ENCODE results near the gene GPR4. TPM values are rescaled to one million over a fixed set of nuclear protein-coding genes. Genes with fewer than 3 reads are reported as not detected.

The GPR4 gene
- total and polyA plus RNA-seq, 2 of the 8 experiments (the other 6 are each of a cell fraction or from before 2014, with no cell fraction given): 0.19 to 0.39 TPM

- no peak overlapping the region for H4K5ac ChIP-seq (ENCODE audit: insufficient read length, low read depth, low read length)
- H3K4me1 ChIP-seq (replicated peaks in 1 of 4; ENCODE audit: control insufficient read depth in 3 of 4, insufficient read depth in 4 of 4, low read length in 3 of 4): no peaks in the 10 kb centered on the region; a peak in 1 of 7 replicates
- H2AK5ac ChIP-seq (ENCODE audit: low read depth, low read length): no peak overlapping the region
- H3K56ac ChIP-seq (replicated peaks; ENCODE audit: insufficient read length, low read depth, low read length): no peak overlapping the region
- no peak overlapping the region for H2BK15ac ChIP-seq (ENCODE audit: low read length)
- no peak overlapping the region for H4K91ac ChIP-seq (replicated peaks; ENCODE audit: insufficient read length, low read length)
- H3K4ac ChIP-seq (replicated peaks; ENCODE audit: insufficient read length, low read depth, low read length): no peak overlapping the region
- no peaks in the 10 kb centered on the region for H3K27me3 ChIP-seq (replicated peaks in 1 of 4; ENCODE audit: control insufficient read depth in 3 of 4, extremely low read depth in 1 of 4, insufficient read depth in 3 of 4, low read length in 3 of 4)
- no peak overlapping the region for H3K27ac ChIP-seq (ENCODE audit: low read depth, low read length)
- H3K14ac ChIP-seq (ENCODE audit: insufficient read length): no peak overlapping the region
- no peak overlapping the region for H3K4me2 ChIP-seq (ENCODE audit: insufficient read depth in 1 of 2, low read depth in 2 of 2, low read length in 2 of 2)
- WGBS, 2 experiments (ENCODE audit: extremely low coverage in 1 of 2, insufficient coverage in 1 of 2, insufficient read length in 1 of 2, insufficient replicate concordance in 2 of 2, low coverage in 1 of 2, low lambda C conversion rate in 2 of 2, missing lambda C conversion rate in 1 of 2): 87% methylated on average over 1 of the region's 1 CpG; no CpG with 5 or more reads in 1 of the 2 experiments
- H2AFZ ChIP-seq (ENCODE audit: low read length): no peak overlapping the region
- H2BK20ac ChIP-seq (ENCODE audit: low read length): no peak overlapping the region
- no peak overlapping the region for H2BK12ac ChIP-seq (ENCODE audit: low read depth, low read length)
- FAIRE-seq: no peak
- no peak overlapping the region for H2BK120ac ChIP-seq (replicated peaks; ENCODE audit: low read depth, low read length)
- no peaks in the 10 kb centered on the region for H3K79me2 ChIP-seq (ENCODE audit: control insufficient read depth in 1 of 2, insufficient read depth in 2 of 2, low read length in 2 of 2)
- no peaks in the 10 kb centered on the region for H4K20me1 ChIP-seq (replicated peaks in 1 of 2; ENCODE audit: control insufficient read depth in 1 of 2, insufficient read depth in 2 of 2, low read length in 2 of 2)
- no peak overlapping the region for H2BK5ac ChIP-seq (ENCODE audit: low read depth, low read length)
- CTCF ChIA-PET (ENCODE audit: partially characterized antibody): interaction anchor here (1.4 kb wide), 1 partner anchor 18 kb away, joined by 7 read pairs; no protein-coding TSS in a partner anchor
- no peaks in the 10 kb centered on the region for H3K79me1 ChIP-seq (ENCODE audit: low read depth, low read length)
- H3K9ac ChIP-seq (replicated peaks in 1 of 4; ENCODE audit: extremely low read depth in 1 of 4, low read depth in 3 of 4, low read length in 3 of 4): no peak overlapping the region
- H3K18ac ChIP-seq (ENCODE audit: extremely low read depth, low read length): no peak overlapping the region
- no peak overlapping the region for H3K23ac ChIP-seq (ENCODE audit: insufficient read length)
- POLR2A ChIA-PET (ENCODE audit: partially characterized antibody): interaction anchor here (0.8 kb wide), 1 partner anchor 17 kb away, joined by 3 read pairs; no protein-coding TSS in a partner anchor
- peaks cover 4% of the 10 kb centered on the region; the same call in 1 of the 2 replicates for H3K23me2 ChIP-seq (ENCODE audit: low read depth, low read length)
- no peak overlapping the region for H4K8ac ChIP-seq (ENCODE audit: extremely low read depth, insufficient read depth, low read length)
- no peak overlapping the region for H3K4me3 ChIP-seq (ENCODE audit: extremely low read depth in 1 of 4, insufficient read depth in 2 of 4, low read depth in 3 of 4, low read length in 4 of 4)
- H3K9me3 ChIP-seq (ENCODE audit: insufficient read depth in 2 of 2, low read depth in 1 of 2, low read length in 1 of 2): no peaks in the 10 kb centered on the region
- no peaks in the 10 kb centered on the region; a peak in 2 of 8 replicates for H3K36me3 ChIP-seq (ENCODE audit: control insufficient read depth in 2 of 4, insufficient read depth in 4 of 4, low read length in 3 of 4)
- no peak for DNase-seq (ENCODE audit: low read depth in 1 of 2, low spot score in 2 of 2)
- no peak for TF ChIP-seq CEBPB (IDR thresholded peaks at IDR 0.05; ENCODE audit: low read depth, low read length)
- no peak for TF ChIP-seq MAX (IDR thresholded peaks at IDR 0.05)
- TF ChIP-seq JUN (IDR thresholded peaks at IDR 0.05; ENCODE audit: low read depth, low read length): no peak
- no peak for TF ChIP-seq FOSL1 (IDR thresholded peaks at IDR 0.05; ENCODE audit: insufficient read depth, low read depth, low read length)
- TF ChIP-seq, protein P1, sequence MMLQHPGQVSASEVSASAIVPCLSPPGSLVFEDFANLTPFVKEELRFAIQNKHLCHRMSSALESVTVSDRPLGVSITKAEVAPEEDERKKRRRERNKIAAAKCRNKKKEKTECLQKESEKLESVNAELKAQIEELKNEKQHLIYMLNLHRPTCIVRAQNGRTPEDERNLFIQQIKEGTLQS (IDR thresholded peaks at IDR 0.05; ENCODE audit: insufficient read depth, low read depth, low read length): no peak
- TF ChIP-seq EZH2 (IDR thresholded peaks at IDR 0.05; ENCODE audit: low read depth, low read length, severe bottlenecking): no peak
- TF ChIP-seq BRCA1 (IDR thresholded peaks at IDR 0.05; ENCODE audit: low read depth, low read length): no peak
- TF ChIP-seq SP1 (IDR thresholded peaks at IDR 0.05; ENCODE audit: low read depth, low read length): no peak
- no peak for TF ChIP-seq TEAD4 (IDR thresholded peaks at IDR 0.05; ENCODE audit: low read depth, low read length)
- no peak for TF ChIP-seq TCF12 (IDR thresholded peaks at IDR 0.05; ENCODE audit: low read depth, low read length)
- no peak for TF ChIP-seq EP300 (IDR thresholded peaks at IDR 0.05; ENCODE audit: borderline replicate concordance in 1 of 2, low read depth in 2 of 2, low read length in 2 of 2)
- TF ChIP-seq, protein P2, sequence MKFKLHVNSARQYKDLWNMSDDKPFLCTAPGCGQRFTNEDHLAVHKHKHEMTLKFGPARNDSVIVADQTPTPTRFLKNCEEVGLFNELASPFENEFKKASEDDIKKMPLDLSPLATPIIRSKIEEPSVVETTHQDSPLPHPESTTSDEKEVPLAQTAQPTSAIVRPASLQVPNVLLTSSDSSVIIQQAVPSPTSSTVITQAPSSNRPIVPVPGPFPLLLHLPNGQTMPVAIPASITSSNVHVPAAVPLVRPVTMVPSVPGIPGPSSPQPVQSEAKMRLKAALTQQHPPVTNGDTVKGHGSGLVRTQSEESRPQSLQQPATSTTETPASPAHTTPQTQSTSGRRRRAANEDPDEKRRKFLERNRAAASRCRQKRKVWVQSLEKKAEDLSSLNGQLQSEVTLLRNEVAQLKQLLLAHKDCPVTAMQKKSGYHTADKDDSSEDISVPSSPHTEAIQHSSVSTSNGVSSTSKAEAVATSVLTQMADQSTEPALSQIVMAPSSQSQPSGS (IDR thresholded peaks at IDR 0.05; ENCODE audit: low read length): no peak
These were observed 22.0 kb upstream of the GPR4 start for GRCh38 chr19:45623984-45624383.
